Measurements from ENCODE around the gene NR2C1.

The NR2C1 gene

GRCh38 chr12:95083938-95084337 lies 10.5 kb upstream of the NR2C1 start:
- DNase-seq (ENCODE audit: low read depth) = no peak

GRCh38 chr12:95083471-95083870 lies 10.1 kb upstream of the NR2C1 start:
- no peak for DNase-seq (ENCODE audit: low read depth)

GRCh38 chr12:95077341-95077740 lies 3.9 kb upstream of the NR2C1 start:
- no peak for DNase-seq (ENCODE audit: low read depth)

GRCh38 chr12:95074766-95075165 lies 1.3 kb upstream of the NR2C1 start:
- DNase-seq (ENCODE audit: low read depth) = no peak

GRCh38 chr12:95073698-95074520 lies 491 bp upstream of the NR2C1 start:
- no peak for DNase-seq (ENCODE audit: low read depth)

- DNase-seq (ENCODE audit: low read depth) = no peak
Observed at GRCh38 chr12:95070378-95070777, 3.0 kb downstream of the NR2C1 start.

GRCh38 chr12:95066091-95066855 lies 7.1 kb downstream of the NR2C1 start:
- no peak for DNase-seq (ENCODE audit: low read depth)

- DNase-seq (ENCODE audit: low read depth) = no peak
Observed at GRCh38 chr12:95060951-95061350, 12.5 kb downstream of the NR2C1 start.

GRCh38 chr12:95059984-95060383 lies 13.4 kb downstream of the NR2C1 start:
- DNase-seq (ENCODE audit: low read depth) = no peak

- DNase-seq (ENCODE audit: low read depth) = no peak
Observed at GRCh38 chr12:95057424-95057823, 16.0 kb downstream of the NR2C1 start.

- DNase-seq (ENCODE audit: low read depth) = no peak
Observed at GRCh38 chr12:95055057-95055456, 18.4 kb downstream of the NR2C1 start.

GRCh38 chr12:95054206-95054605 lies 19.2 kb downstream of the NR2C1 start:
- DNase-seq (ENCODE audit: low read depth) = no peak

- no peak for DNase-seq (ENCODE audit: low read depth)
Observed at GRCh38 chr12:95051241-95051640, 22.2 kb downstream of the NR2C1 start.

GRCh38 chr12:95037906-95038305 lies 35.5 kb downstream of the NR2C1 start:
- DNase-seq (ENCODE audit: low read depth) = no peak

- DNase-seq (ENCODE audit: low read depth) = no peak
Observed at GRCh38 chr12:95034750-95035149, 38.7 kb downstream of the NR2C1 start.

- DNase-seq (ENCODE audit: low read depth) = no peak
Observed at GRCh38 chr12:95022477-95022876, 50.9 kb downstream of the NR2C1 start.

- no peak for DNase-seq (ENCODE audit: low read depth)
Observed at GRCh38 chr12:95017482-95017881, 55.9 kb downstream of the NR2C1 start.

GRCh38 chr12:95016120-95016519 lies 57.3 kb downstream of the NR2C1 start:
- DNase-seq (ENCODE audit: low read depth) = no peak

GRCh38 chr12:95014554-95014953 lies 58.9 kb downstream of the NR2C1 start:
- no peak for DNase-seq (ENCODE audit: low read depth)

GRCh38 chr12:95006206-95006605 lies 67.2 kb downstream of the NR2C1 start:
- no peak for DNase-seq (ENCODE audit: low read depth)

GRCh38 chr12:95004610-95005009 lies 68.8 kb downstream of the NR2C1 start:
- no peak for DNase-seq (ENCODE audit: low read depth)

GRCh38 chr12:95003921-95004272 lies 69.5 kb downstream of the NR2C1 start:
- DNase-seq (ENCODE audit: low read depth) = no peak

- DNase-seq (ENCODE audit: low read depth) = peak; percentile 87
Observed at GRCh38 chr12:95003213-95003920, 70.1 kb downstream of the NR2C1 start, which contains the start of gene NDUFA12. Gene NDUFA12, minus strand, starts transcription at chr12:95003697. Its CDS starts 17 bp downstream, at chr12:95003680.

Data from stimulated activated CD8-positive, alpha-beta memory T cell treated with anti-CD3 and anti-CD28 coated beads, Interleukin-15, amount 100 ng/mL, for 24 hours (primary cell).